Stomach (tissue), 4 donors: ENCODE data around the gene CACNG6.

ENCODE experiments used
- EP300 ChIP-seq: sonication (generic); formaldehyde crosslinking; IDR thresholded peaks from one replicate; pipeline ENCODE4 v1.6.1; 2017; ENCODE audit warnings: antibody characterized with exemption
- POLR2A ChIP-seq, 4 donors: fragments of 450-650 bp; IDR thresholded peaks; one replicate each; pipeline ENCODE4 v1.6.1; 2016; ENCODE audit warnings: antibody characterized with exemption in 4 of 4, control low read depth in 2 of 4, mild to moderate bottlenecking in 1 of 4, moderate library complexity in 1 of 4
- POLR2AphosphoS5 ChIP-seq, 3 donors: sonication (generic); formaldehyde crosslinking; IDR thresholded peaks; one replicate each; pipeline ENCODE4 v1.6.1; 2016; ENCODE audit warnings: antibody characterized with exemption in 3 of 3
- TF ChIP-seq, protein P1 (sequence below), 7 experiments: fragments of 450-650 bp in 4 of 7; fragments of 200-600 bp in 3 of 7; sonication (generic) in 3 of 7; IDR thresholded peaks; one replicate each; pipeline ENCODE4 v1.5.1; 2016 to 2019; ENCODE audit warnings: antibody characterized with exemption in 7 of 7, control low read depth in 2 of 7, mild to moderate bottlenecking in 1 of 7

GRCh38 chr19:54035215-54036178, 44.1 kb downstream of the CACNG6 start:
- TF ChIP-seq, protein P1, sequence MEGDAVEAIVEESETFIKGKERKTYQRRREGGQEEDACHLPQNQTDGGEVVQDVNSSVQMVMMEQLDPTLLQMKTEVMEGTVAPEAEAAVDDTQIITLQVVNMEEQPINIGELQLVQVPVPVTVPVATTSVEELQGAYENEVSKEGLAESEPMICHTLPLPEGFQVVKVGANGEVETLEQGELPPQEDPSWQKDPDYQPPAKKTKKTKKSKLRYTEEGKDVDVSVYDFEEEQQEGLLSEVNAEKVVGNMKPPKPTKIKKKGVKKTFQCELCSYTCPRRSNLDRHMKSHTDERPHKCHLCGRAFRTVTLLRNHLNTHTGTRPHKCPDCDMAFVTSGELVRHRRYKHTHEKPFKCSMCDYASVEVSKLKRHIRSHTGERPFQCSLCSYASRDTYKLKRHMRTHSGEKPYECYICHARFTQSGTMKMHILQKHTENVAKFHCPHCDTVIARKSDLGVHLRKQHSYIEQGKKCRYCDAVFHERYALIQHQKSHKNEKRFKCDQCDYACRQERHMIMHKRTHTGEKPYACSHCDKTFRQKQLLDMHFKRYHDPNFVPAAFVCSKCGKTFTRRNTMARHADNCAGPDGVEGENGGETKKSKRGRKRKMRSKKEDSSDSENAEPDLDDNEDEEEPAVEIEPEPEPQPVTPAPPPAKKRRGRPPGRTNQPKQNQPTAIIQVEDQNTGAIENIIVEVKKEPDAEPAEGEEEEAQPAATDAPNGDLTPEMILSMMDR (IDR thresholded peaks at IDR 0.05): no peak
- no peak for TF ChIP-seq EP300
- TF ChIP-seq POLR2A (IDR thresholded peaks at IDR 0.05): no peak
- no peak for TF ChIP-seq POLR2AphosphoS5 (IDR thresholded peaks at IDR 0.05)
